GM10847 (cell line): Measurements from ENCODE around the gene ACAP3.

Experiments used
- POLR2A ChIP-seq: IDR thresholded peaks from 2 replicates; pipeline ENCODE4 v1.6.1; 2011; ENCODE audit not compliant: insufficient read length; ENCODE audit errors: extremely low read depth

ACAP3 gene

GRCh38 chr1:1314678-1315335 lies 7.1 kb upstream of the ACAP3 start:
- no peak for TF ChIP-seq POLR2A

GRCh38 chr1:1314237-1314586 lies 6.5 kb upstream of the ACAP3 start:
- TF ChIP-seq POLR2A = no peak

- no peak for TF ChIP-seq POLR2A
Measured at GRCh38 chr1:1313500-1314236, 5.9 kb upstream of the ACAP3 start.

- TF ChIP-seq POLR2A = no peak
Measured at GRCh38 chr1:1312450-1313314, 5.0 kb upstream of the ACAP3 start.

- no peak for TF ChIP-seq POLR2A
Measured at GRCh38 chr1:1311107-1312104, 3.7 kb upstream of the ACAP3 start.

- no peak for TF ChIP-seq POLR2A
Measured at GRCh38 chr1:1310476-1311053, 2.8 kb upstream of the ACAP3 start.

GRCh38 chr1:1310109-1310385 lies 2.3 kb upstream of the ACAP3 start:
- TF ChIP-seq POLR2A = no peak

GRCh38 chr1:1309251-1310108 lies 1.8 kb upstream of the ACAP3 start:
- TF ChIP-seq POLR2A = no peak

GRCh38 chr1:1308756-1309250 lies 1.1 kb upstream of the ACAP3 start:
- no peak for TF ChIP-seq POLR2A

- no peak for TF ChIP-seq POLR2A
Measured at GRCh38 chr1:1307261-1307922, 338 bp downstream of the ACAP3 start.

- no peak for TF ChIP-seq POLR2A
Measured at GRCh38 chr1:1306661-1307260, 969 bp downstream of the ACAP3 start.

GRCh38 chr1:1306070-1306660 lies 1.6 kb downstream of the ACAP3 start:
- no peak for TF ChIP-seq POLR2A
